Neuron (in vitro differentiated cells): ENCODE results near the gene CD81.

Experiments used
- H2AFZ ChIP-seq: one replicate; pipeline ENCODE4 v1.6.1; 2013; ENCODE audit warnings: low read depth, mild to moderate bottlenecking, inconsistent platforms, low read length, moderate library complexity
- H3K27me3 ChIP-seq: one replicate; pipeline ENCODE4 v1.6.1; 2013; ENCODE audit warnings: low read length; ENCODE audit not compliant: insufficient read depth
- H3K36me3 ChIP-seq: one replicate; pipeline ENCODE4 v1.6.1; 2013; ENCODE audit warnings: low read length; ENCODE audit not compliant: insufficient read depth
- H3K4me1 ChIP-seq: one replicate; pipeline ENCODE4 v1.6.1; 2013; ENCODE audit warnings: low read length; ENCODE audit not compliant: insufficient read depth
- H3K4me3 ChIP-seq: 2 replicates; pipeline ENCODE4 v1.5.1; 2013; ENCODE audit warnings: mild to moderate bottlenecking, low read length, moderate library complexity
- H3K9me3 ChIP-seq: one replicate; pipeline ENCODE4 v1.6.1; 2013; ENCODE audit warnings: low read length

CD81 gene

GRCh38 chr11:2413742-2414579 is 36.9 kb downstream of the CD81 start:
- Histone ChIP-seq H3K27me3 (no peaks in the 10 kb centered on the region), H3K4me1 (peaks cover 10% of the 10 kb centered on the region), H3K4me3 (no peak overlapping the region), H3K36me3 (no peaks in the 10 kb centered on the region), H2AFZ (no peak overlapping the region), H3K9me3 (no peaks in the 10 kb centered on the region)

DNA sequence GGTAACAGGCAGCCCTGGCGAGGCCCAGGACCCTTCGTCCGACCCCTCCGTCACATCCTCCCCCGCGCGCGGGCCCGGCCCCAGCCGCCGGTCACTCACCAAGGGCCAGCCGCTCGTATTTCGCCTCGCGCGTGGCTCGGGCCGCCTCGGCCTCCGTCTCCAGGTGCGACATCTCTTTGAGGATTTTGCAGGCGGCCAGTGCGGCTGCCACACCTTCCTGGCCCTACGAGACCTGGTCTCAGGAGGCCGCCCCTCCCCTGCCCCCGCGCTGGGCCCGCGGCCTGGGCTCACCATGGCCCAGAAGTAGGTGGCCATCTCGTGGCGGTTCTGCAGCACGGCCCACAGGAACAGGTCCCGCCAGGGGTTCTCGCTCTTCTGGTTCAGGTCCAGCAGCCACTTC is 37.5 kb downstream of the CD81 start:
- no peaks in the 10 kb centered on the region for H3K27me3 ChIP-seq
- no peak overlapping the region for H3K4me3 ChIP-seq
- peaks cover 5% of the 10 kb centered on the region for H3K4me1 ChIP-seq
- no peaks in the 10 kb centered on the region for H3K9me3 ChIP-seq
- no peaks in the 10 kb centered on the region for H3K36me3 ChIP-seq
- H2AFZ ChIP-seq, result no peak overlapping the region

DNA sequence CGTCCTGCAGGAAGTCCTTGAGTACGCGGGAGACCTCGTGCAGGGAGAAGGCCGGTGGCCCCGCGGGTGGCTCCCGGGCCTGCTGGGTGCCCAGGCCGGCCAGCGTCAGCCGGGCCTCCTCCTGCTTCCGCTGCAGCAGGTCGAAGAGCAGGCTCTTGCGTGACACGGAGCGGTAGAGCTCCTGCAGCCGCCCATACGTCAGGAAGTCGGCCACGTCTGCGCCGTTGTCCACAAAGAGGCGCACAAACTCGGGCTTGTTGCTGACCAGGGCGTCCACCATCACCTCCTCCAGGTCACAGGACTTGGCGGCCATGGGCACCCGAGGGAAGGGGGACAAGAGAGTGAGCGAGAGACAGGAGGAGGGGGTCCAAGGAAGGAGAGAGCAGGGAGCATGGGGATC is 38.1 kb downstream of the CD81 start:
- Histone ChIP-seq H3K4me3 (no peak overlapping the region), H3K36me3 (no peaks in the 10 kb centered on the region), H3K4me1 (peaks cover under 1% of the 10 kb centered on the region), H3K9me3 (no peaks in the 10 kb centered on the region), H2AFZ (no peak overlapping the region), H3K27me3 (no peaks in the 10 kb centered on the region)

GRCh38 chr11:2415601-2416380 is 38.7 kb downstream of the CD81 start:
- H2AFZ ChIP-seq, result no peak overlapping the region

GRCh38 chr11:2416765-2417164 is 39.7 kb downstream of the CD81 start:
- Histone ChIP-seq H3K9me3 (no peaks in the 10 kb centered on the region), H2AFZ (no peak overlapping the region), H3K27me3 (no peaks in the 10 kb centered on the region), H3K4me3 (no peak overlapping the region), H3K36me3 (no peaks in the 10 kb centered on the region), H3K4me1 (peaks cover 3% of the 10 kb centered on the region)

More at GRCh38 chr11:2415601-2416380, 38.7 kb downstream of the CD81 start:
- Histone ChIP-seq H3K36me3 (no peaks in the 10 kb centered on the region), H3K9me3 (no peaks in the 10 kb centered on the region), H3K4me3 (no peak overlapping the region), H3K27me3 (no peaks in the 10 kb centered on the region), H3K4me1 (peaks cover 3% of the 10 kb centered on the region)

DNA sequence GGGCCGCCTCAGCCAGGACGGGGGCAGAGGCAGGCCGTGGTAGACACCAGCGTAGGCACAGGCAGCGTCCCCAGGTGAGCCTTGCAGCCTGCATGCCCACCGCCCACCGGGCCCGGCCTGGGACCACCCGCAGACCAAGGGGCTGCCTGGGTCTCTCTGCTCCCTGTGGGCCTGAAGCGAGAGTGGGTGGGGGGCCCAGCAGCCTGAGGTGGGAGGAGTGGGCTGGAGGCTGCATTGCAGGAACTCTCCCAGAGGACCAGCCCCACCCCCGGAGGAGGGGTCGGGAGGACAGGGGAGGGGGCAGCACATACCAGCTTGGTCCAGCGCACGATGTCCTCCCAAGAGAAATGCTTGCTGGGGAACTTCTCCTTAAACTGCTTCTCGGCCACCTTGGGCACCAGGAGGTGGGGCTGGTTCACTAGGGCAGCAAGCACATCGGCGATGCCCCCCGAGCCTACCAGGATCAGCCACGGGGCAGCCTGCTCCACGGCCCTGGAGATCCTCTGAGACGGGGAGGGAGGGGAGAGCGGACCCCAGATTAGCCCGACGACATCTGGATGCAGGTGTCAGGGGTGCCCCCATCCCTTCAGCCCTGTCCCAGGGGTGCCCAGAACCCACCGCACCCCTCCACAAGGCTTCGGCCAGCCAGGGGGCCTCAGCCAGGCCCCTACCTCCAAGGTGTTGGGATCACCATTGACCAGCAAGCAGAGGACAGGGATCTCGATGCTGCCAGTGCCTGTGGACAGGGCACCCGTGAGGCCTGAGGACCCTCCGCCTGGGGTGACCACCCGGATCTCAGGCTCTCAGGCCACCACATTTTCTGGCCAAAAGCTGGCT is 41.0 kb downstream of the CD81 start:
- no peak overlapping the region for H3K4me3 ChIP-seq
- peaks cover 3% of the 10 kb centered on the region for H3K4me1 ChIP-seq
- H3K36me3 ChIP-seq, result no peaks in the 10 kb centered on the region
- H3K9me3 ChIP-seq, result no peaks in the 10 kb centered on the region
- no peaks in the 10 kb centered on the region for H3K27me3 ChIP-seq
- no peak overlapping the region for H2AFZ ChIP-seq

DNA sequence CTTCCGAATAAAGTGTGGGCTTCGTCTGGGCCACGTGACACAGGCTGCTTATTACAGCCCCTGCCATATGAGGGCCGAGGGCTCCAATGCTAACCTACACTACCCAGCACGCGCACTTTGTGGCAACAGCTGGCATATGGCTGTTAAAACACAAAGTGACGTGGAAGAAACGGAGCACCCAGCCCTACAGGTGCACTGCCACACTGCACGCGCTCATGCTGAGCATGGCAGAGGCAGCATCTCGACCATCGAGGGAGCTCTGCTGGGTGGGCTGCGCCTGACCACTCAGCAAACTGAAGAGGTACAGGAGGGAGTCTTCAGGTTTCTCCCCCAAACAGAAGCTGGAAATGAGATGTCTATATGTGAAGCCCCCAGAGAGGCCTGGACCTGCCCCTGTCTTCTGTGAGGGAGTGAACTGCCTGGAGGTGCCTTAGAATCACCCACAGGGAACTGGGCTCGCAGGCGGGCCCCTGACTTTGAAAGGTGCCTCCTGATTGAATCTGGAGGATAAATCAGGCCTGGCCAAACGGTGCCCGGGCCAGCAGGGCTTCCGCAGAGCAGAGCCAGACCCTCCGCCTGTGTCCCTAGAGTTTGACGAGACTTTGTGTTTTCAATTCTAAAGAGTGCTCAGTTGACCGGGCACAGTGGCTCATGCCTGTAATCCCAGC is 41.7 kb downstream of the CD81 start:
- no peaks in the 10 kb centered on the region for H3K27me3 ChIP-seq
- H2AFZ ChIP-seq, result no peak overlapping the region
- no peaks in the 10 kb centered on the region for H3K36me3 ChIP-seq
- no peaks in the 10 kb centered on the region for H3K9me3 ChIP-seq
- H3K4me3 ChIP-seq, result no peak overlapping the region
- H3K4me1 ChIP-seq, result peaks cover 3% of the 10 kb centered on the region

GRCh38 chr11:2419638-2420501 is 42.8 kb downstream of the CD81 start:
- Histone ChIP-seq H3K4me1 (peaks cover 3% of the 10 kb centered on the region), H2AFZ (peak overlapping the region; percentile 62), H3K36me3 (no peaks in the 10 kb centered on the region), H3K9me3 (no peaks in the 10 kb centered on the region), H3K4me3 (no peak overlapping the region), H3K27me3 (no peaks in the 10 kb centered on the region)

DNA sequence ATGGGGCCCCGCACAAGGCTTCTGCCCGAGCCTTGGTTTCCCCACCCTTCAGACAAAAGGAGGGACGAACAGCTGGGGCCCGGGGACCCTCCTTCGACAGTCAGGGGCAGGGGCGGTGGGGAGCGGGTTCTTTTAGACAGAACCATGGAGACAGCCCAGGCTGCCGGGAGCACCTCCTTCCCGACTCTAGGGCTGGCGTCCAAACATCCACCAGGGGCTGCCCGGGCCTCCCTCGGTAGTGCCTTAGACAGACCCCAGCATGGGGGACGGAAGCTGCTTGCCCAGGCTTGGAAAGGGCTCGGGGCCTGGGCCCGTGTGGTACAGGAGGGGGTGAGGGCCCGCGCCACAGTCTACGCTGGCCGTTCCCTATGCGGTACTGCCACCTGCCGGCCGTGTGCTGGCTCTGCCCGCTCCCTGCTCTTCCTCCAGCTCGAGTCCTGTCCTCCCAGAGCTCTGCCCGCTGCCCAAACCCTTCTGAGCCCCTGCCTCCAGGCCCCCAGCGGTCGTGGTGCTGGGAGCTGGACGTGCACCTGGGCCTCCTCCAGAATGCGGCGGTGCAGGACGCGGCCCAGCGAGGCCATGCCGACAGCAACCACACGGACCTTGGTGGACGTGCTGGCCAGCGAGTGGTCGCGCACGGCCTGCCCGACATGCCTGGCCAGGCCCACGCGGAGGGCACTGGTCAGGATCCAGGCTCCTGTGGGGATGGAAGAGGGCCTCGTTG is 43.6 kb downstream of the CD81 start:
- Histone ChIP-seq H3K27me3 (no peaks in the 10 kb centered on the region), H3K4me3 (no peak overlapping the region)

GRCh38 chr11:2421226-2421994 is 44.3 kb downstream of the CD81 start:
- Histone ChIP-seq H3K4me1 (peaks cover 3% of the 10 kb centered on the region), H3K36me3 (no peaks in the 10 kb centered on the region), H3K27me3 (no peaks in the 10 kb centered on the region), H2AFZ (no peak overlapping the region), H3K9me3 (no peaks in the 10 kb centered on the region), H3K4me3 (no peak overlapping the region)

More for the DNA sequence above, 43.6 kb downstream of the CD81 start:
- Histone ChIP-seq H3K36me3 (no peaks in the 10 kb centered on the region), H3K9me3 (no peaks in the 10 kb centered on the region), H2AFZ (peak overlapping the region; percentile 62), H3K4me1 (peaks cover 3% of the 10 kb centered on the region)

- Histone ChIP-seq H3K36me3 (no peaks in the 10 kb centered on the region), H3K4me3 (no peak overlapping the region), H2AFZ (no peak overlapping the region), H3K27me3 (no peaks in the 10 kb centered on the region), H3K9me3 (no peaks in the 10 kb centered on the region), H3K4me1 (peaks cover 3% of the 10 kb centered on the region)
Observed at GRCh38 chr11:2421996-2422395, 44.9 kb downstream of the CD81 start.
